Mesendoderm (in vitro differentiated cells): ENCODE results near the gene IL19.

ENCODE experiments used
- DNase-seq: peaks from one replicate; pipeline ENCODE4 v3.0.0; 2013
- H2AK5ac ChIP-seq: 2 replicates; pipeline ENCODE4 v1.6.1; 2013; ENCODE audit warnings: low read length, inconsistent platforms
- H2BK120ac ChIP-seq: 2 replicates; pipeline ENCODE4 v1.6.1; 2013; ENCODE audit warnings: low read depth, mild to moderate bottlenecking, low read length, moderate library complexity, mixed read lengths
- H2BK15ac ChIP-seq: replicated peaks from 2 replicates; pipeline ENCODE4 v1.6.1; 2013; ENCODE audit warnings: low read depth, mild to moderate bottlenecking, moderate library complexity
- H2BK5ac ChIP-seq: 2 replicates; pipeline ENCODE4 v1.6.1; 2013; ENCODE audit warnings: low read length, inconsistent platforms
- H3K18ac ChIP-seq: 2 replicates; pipeline ENCODE4 v1.6.1; 2013; ENCODE audit warnings: mild to moderate bottlenecking, low read length, mixed read lengths
- H3K23ac ChIP-seq: one replicate; pipeline ENCODE4 v1.6.1; 2013; ENCODE audit warnings: low read length
- H3K27ac ChIP-seq: 2 replicates; pipeline ENCODE4 v1.5.1; 2013; ENCODE audit warnings: low read depth, mild to moderate bottlenecking, inconsistent platforms, low read length, moderate library complexity
- H3K27me3 ChIP-seq: 2 replicates; pipeline ENCODE4 v1.6.1; 2013; ENCODE audit warnings: low read length, control low read depth, mild to moderate bottlenecking, inconsistent platforms; ENCODE audit not compliant: insufficient read depth, poor library complexity
- H3K36me3 ChIP-seq: 2 replicates; pipeline ENCODE4 v1.6.1; 2013; ENCODE audit warnings: low read length, inconsistent platforms; ENCODE audit not compliant: control insufficient read depth, insufficient read depth
- H3K4ac ChIP-seq: one replicate; pipeline ENCODE4 v1.6.1; 2013; ENCODE audit warnings: low read depth, mild to moderate bottlenecking, low read length, moderate library complexity
- H3K4me1 ChIP-seq: 2 replicates; pipeline ENCODE4 v1.6.1; 2013; ENCODE audit warnings: low read depth, low read length, inconsistent platforms; ENCODE audit not compliant: control insufficient read depth
- H3K4me2 ChIP-seq: 2 replicates; pipeline ENCODE4 v1.6.1; 2013; ENCODE audit warnings: low read length
- H3K4me3 ChIP-seq: 2 replicates; pipeline ENCODE4 v1.5.1; 2013; ENCODE audit warnings: mild to moderate bottlenecking, low read length
- H3K56ac ChIP-seq: one replicate; pipeline ENCODE4 v1.6.1; 2013; ENCODE audit warnings: low read length
- H3K79me1 ChIP-seq: 2 replicates; pipeline ENCODE4 v1.6.1; 2013; ENCODE audit warnings: low read length, inconsistent platforms
- H3K79me2 ChIP-seq: 2 replicates; pipeline ENCODE4 v1.6.1; 2013; ENCODE audit warnings: mild to moderate bottlenecking, low read length; ENCODE audit not compliant: control insufficient read depth, insufficient read depth
- H3K9ac ChIP-seq: 2 replicates; pipeline ENCODE4 v1.6.1; 2013; ENCODE audit warnings: low read length, inconsistent platforms
- H4K5ac ChIP-seq: one replicate; pipeline ENCODE4 v1.6.1; 2013; ENCODE audit warnings: low read length
- H4K8ac ChIP-seq: one replicate; pipeline ENCODE4 v1.6.1; 2013; ENCODE audit warnings: low read depth, mild to moderate bottlenecking, control low read depth, low read length, moderate library complexity
- WGBS: extraction: QIAGEN DNeasy Blood & Tissue Kit; methylation state at CpG from one replicate; pipeline ENCODE4 v1.1.7; 2013; ENCODE audit warnings: low lambda C conversion rate, missing lambda C conversion rate; ENCODE audit not compliant: insufficient coverage; ENCODE audit errors: extremely low coverage; 5-methylcytosine and 5-hydroxymethylcytosine counted together

IL19 gene

DNA sequence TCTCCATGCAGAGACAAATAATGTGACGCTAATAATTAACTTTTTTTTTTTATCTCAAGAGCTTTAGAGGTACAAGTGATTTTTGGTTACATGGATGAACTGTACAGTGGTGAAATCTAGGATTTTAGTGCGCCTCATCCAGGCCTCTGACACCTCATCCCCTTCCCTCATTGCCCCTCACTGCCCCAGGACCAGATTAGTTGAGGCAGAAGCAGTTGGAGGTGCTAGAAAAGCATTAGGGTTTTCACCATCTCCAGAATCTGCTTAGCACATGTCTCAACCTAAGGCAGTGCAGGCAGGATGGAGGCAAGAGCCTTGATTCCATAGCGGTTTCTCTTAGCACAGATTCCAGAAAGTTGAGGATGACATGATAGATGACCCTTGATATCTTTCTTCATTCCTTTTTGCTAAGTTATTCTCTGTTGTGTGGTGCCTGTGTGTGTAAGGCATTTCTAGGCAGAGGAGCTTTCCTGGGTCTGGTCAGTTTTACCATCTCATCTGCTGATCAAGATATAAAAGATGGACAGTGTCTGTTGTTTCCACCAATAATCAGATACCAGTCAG, 18.0 kb downstream of the IL19 start:
- Histone ChIP-seq H3K23ac (no peak overlapping the region), H2AK5ac (no peak overlapping the region), H3K79me1 (no peaks in the 10 kb centered on the region), H3K27ac (no peak overlapping the region), H2BK120ac (no peak overlapping the region), H3K27me3 (no peaks in the 10 kb centered on the region), H3K4me1 (no peaks in the 10 kb centered on the region), H2BK5ac (no peak overlapping the region), H3K4ac (no peak overlapping the region), H3K56ac (no peak overlapping the region), H3K79me2 (no peaks in the 10 kb centered on the region), H2BK15ac (no peak overlapping the region), H4K8ac (no peak overlapping the region), H3K4me2 (no peak overlapping the region), H4K5ac (no peak overlapping the region), H3K9ac (no peak overlapping the region), H3K18ac (no peak overlapping the region), H3K36me3 (no peaks in the 10 kb centered on the region), H3K4me3 (no peak overlapping the region)
- no CpG with 5 or more reads among the region's 3 CpGs for WGBS
- no peak for DNase-seq

DNA sequence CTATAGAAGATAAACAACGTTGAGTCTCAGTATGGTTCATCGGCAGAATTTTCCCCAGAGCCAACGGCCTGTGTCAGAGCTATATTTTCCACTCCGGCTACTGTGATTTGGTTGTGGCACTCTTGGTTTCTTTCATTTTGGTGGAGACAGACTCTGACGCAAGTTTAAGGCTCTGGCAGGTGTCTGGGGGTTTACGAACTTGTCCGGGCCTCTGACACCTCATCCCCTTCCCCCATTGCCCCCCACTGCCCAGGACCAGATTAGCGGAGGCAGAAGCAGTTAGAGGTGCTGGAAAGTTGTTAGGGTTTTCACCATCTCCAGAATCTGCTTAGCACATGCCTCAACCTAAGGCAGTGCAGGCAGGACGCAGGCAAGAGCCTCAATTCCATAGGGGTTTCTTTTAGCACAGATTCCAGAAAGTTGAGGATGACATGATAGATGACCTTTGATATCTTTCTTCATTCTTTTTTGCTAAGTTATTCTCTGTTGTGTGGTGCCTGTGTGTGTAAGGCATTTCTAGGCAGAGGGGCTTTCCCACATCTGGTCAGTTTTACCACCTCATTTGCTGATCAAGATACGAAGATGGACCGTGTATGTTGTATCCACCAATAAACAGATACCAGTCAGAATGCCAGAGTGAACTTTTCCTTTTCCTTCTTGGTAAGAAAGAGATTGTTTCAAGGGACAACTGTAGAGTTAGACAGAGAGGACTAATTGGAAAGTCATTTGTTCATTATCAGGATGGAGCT, 20.1 kb downstream of the IL19 start:
- Histone ChIP-seq H2AK5ac (no peak overlapping the region), H4K5ac (no peak overlapping the region), H3K4me1 (no peaks in the 10 kb centered on the region)

DNA sequence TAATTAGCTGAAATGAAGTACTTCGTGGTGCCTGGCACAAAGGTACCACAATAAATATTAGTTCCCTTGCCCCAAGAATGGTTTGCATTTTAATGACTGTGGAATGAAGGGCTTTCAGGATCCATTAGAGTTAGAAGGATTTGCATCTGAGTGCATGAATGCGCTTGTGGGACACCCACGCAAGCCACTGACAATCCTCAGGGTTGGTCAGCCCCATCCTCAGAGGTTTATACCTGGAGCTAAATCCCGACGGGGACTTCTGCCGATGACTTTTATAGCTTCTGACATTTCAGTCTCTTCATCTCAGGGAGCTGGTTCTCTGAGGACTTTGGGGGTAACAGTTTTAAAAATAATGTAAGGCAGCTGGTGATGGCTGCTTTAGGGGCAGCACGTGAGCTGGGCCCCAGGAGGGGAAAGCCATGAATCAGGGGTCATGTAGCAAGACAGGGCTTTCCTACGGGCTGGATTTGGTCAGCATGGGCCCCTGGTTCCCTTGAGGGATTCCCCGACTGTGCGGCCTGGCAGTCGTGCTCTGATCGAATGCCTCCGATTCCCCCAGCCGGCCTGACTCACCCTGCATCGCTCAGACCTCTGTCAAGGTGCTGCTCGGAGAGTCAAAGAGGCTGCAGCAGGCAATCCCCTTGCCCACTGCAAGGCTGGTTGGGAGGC, 22.5 kb downstream of the IL19 start:
- Histone ChIP-seq H3K79me1 (no peaks in the 10 kb centered on the region), H3K18ac (no peak overlapping the region), H3K36me3 (no peaks in the 10 kb centered on the region), H3K27ac (no peak overlapping the region), H4K8ac (no peak overlapping the region), H2AK5ac (no peak overlapping the region), H3K56ac (no peak overlapping the region), H3K4ac (no peak overlapping the region), H3K9ac (no peak overlapping the region), H2BK15ac (no peak overlapping the region), H2BK120ac (no peak overlapping the region), H3K27me3 (no peaks in the 10 kb centered on the region), H3K79me2 (no peaks in the 10 kb centered on the region), H2BK5ac (no peak overlapping the region), H3K4me1 (no peaks in the 10 kb centered on the region), H4K5ac (no peak overlapping the region), H3K4me3 (no peak overlapping the region), H3K4me2 (no peak overlapping the region), H3K23ac (no peak overlapping the region)
- no CpG with 5 or more reads among the region's 16 CpGs for WGBS
- no peak for DNase-seq

More for the DNA sequence above, 20.1 kb downstream of the IL19 start:
- H3K18ac ChIP-seq: no peak overlapping the region
- H3K23ac ChIP-seq: no peak overlapping the region
- H2BK120ac ChIP-seq: no peak overlapping the region
- no peak for DNase-seq
- no peaks in the 10 kb centered on the region for H3K79me1 ChIP-seq
- no peak overlapping the region for H3K4ac ChIP-seq
- no peak overlapping the region for H4K8ac ChIP-seq
- H3K36me3 ChIP-seq: no peaks in the 10 kb centered on the region
- no peak overlapping the region for H3K56ac ChIP-seq
- no peak overlapping the region for H3K4me3 ChIP-seq
- H3K4me2 ChIP-seq: no peak overlapping the region
- no peaks in the 10 kb centered on the region for H3K79me2 ChIP-seq
- no peaks in the 10 kb centered on the region for H3K27me3 ChIP-seq
- no peak overlapping the region for H3K9ac ChIP-seq
- H2BK15ac ChIP-seq: no peak overlapping the region
- H2BK5ac ChIP-seq: no peak overlapping the region
- WGBS: no CpG with 5 or more reads among the region's 11 CpGs
- no peak overlapping the region for H3K27ac ChIP-seq

DNA sequence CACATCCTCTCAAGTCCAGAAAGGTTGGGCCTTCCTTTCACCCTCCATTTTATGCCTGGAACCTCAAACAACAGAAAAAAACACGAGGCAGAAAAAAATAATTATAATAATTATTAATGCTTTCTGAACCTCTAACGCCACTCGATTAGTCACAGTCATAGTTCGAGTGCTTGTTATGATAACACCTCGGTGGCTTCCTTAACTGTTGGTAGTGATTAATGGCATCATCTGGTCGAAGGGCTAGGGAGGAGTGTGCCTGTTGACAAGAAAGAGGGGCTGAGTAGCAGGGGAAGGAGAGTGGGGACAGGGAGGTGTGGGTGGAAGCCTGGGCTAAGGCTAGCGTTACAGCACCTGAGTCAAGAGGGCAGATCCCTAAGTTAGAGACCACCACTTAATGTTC, 23.0 kb downstream of the IL19 start:
- no peaks in the 10 kb centered on the region for H3K27me3 ChIP-seq
- no peak overlapping the region for H2BK5ac ChIP-seq
- no peak overlapping the region for H3K18ac ChIP-seq
- no peak overlapping the region for H2BK15ac ChIP-seq
- H3K56ac ChIP-seq: no peak overlapping the region
- no peaks in the 10 kb centered on the region for H3K79me2 ChIP-seq
- H3K27ac ChIP-seq: no peak overlapping the region
- no peak overlapping the region for H3K9ac ChIP-seq
- H4K8ac ChIP-seq: no peak overlapping the region
- no peak overlapping the region for H2BK120ac ChIP-seq
- H3K4me1 ChIP-seq: no peaks in the 10 kb centered on the region
- no peak overlapping the region for H3K4me3 ChIP-seq
- H3K4me2 ChIP-seq: no peak overlapping the region
- no peak overlapping the region for H3K4ac ChIP-seq
- WGBS: no CpG with 5 or more reads among the region's 7 CpGs
- H3K36me3 ChIP-seq: no peaks in the 10 kb centered on the region
- no peak for DNase-seq
- no peaks in the 10 kb centered on the region for H3K79me1 ChIP-seq
- H3K23ac ChIP-seq: no peak overlapping the region
- no peak overlapping the region for H4K5ac ChIP-seq
- no peak overlapping the region for H2AK5ac ChIP-seq

DNA sequence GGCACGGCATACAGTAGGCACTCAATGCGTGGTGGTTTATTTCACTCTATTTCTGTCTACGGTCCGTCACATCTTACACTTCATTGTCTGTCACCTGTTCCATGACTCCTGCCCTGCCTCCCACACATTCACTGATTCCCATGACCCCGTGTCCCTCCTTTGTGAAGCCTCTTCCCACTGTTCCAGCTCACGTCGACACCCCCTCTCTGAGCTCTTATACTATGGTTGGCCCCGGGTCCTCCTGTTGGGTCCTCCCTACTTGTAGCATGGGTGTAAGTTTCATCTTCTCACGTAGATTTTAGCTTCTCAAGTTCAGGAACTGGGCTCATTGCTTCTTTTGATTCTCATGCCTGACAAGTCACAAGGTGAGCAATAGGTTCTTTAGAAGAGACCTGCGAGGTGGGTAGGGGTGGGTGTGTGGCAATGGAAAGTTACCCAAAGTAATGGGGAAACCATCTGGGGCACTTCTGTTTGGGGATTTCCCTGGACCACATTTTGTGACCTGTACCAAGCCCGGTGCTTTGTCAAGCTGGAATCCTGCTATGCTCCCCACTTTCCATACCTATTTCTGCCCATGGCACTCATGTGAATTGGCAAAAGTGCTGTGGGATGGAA, 23.8 kb downstream of the IL19 start:
- no peak overlapping the region for H2BK15ac ChIP-seq
- H3K79me1 ChIP-seq: no peaks in the 10 kb centered on the region
- no peak overlapping the region for H2BK120ac ChIP-seq
- H3K4me3 ChIP-seq: no peak overlapping the region
- H3K18ac ChIP-seq: no peak overlapping the region
- no peak for DNase-seq
- no peak overlapping the region for H3K9ac ChIP-seq
- H3K4ac ChIP-seq: no peak overlapping the region
- no peak overlapping the region for H3K23ac ChIP-seq
- H3K27me3 ChIP-seq: no peaks in the 10 kb centered on the region
- no CpG with 5 or more reads among the region's 11 CpGs for WGBS
- H2AK5ac ChIP-seq: no peak overlapping the region
- no peak overlapping the region for H3K4me2 ChIP-seq
- no peak overlapping the region for H3K56ac ChIP-seq
- no peaks in the 10 kb centered on the region for H3K4me1 ChIP-seq
- H3K27ac ChIP-seq: no peak overlapping the region
- H3K79me2 ChIP-seq: no peaks in the 10 kb centered on the region
- H2BK5ac ChIP-seq: no peak overlapping the region
- no peak overlapping the region for H4K8ac ChIP-seq
- no peaks in the 10 kb centered on the region for H3K36me3 ChIP-seq
- H4K5ac ChIP-seq: no peak overlapping the region
